ENCODE measurements around the gene DCDC2C.

The DCDC2C gene

GRCh38 chr2:3743951-3744555 lies 40.7 kb downstream of the DCDC2C start:
- no peak for DNase-seq (ENCODE audit: low read depth, low spot score)

- no peak for DNase-seq (ENCODE audit: low read depth, low spot score)
Observed at GRCh38 chr2:3745920-3746319, 42.5 kb downstream of the DCDC2C start.

GRCh38 chr2:3747032-3747654 lies 43.8 kb downstream of the DCDC2C start:
- DNase-seq (ENCODE audit: low read depth, low spot score) = no peak

GRCh38 chr2:3747826-3748225 lies 44.5 kb downstream of the DCDC2C start:
- no peak for DNase-seq (ENCODE audit: low read depth, low spot score)

GRCh38 chr2:3749201-3749600 lies 45.8 kb downstream of the DCDC2C start:
- DNase-seq (ENCODE audit: low read depth, low spot score) = no peak

- DNase-seq (ENCODE audit: low read depth, low spot score) = no peak
Observed at GRCh38 chr2:3751251-3751650, 47.9 kb downstream of the DCDC2C start.

- DNase-seq (ENCODE audit: low read depth, low spot score) = no peak
Observed at GRCh38 chr2:3751806-3752205, 48.4 kb downstream of the DCDC2C start.

- DNase-seq (ENCODE audit: low read depth, low spot score) = no peak
Observed at GRCh38 chr2:3752376-3752775, 49.0 kb downstream of the DCDC2C start.

GRCh38 chr2:3753561-3753960 lies 50.2 kb downstream of the DCDC2C start:
- no peak for DNase-seq (ENCODE audit: low read depth, low spot score)

GRCh38 chr2:3754280-3754679 lies 50.9 kb downstream of the DCDC2C start:
- no peak for DNase-seq (ENCODE audit: low read depth, low spot score)

- no peak for DNase-seq (ENCODE audit: low read depth, low spot score)
Observed at GRCh38 chr2:3754795-3755194, 51.4 kb downstream of the DCDC2C start.

- DNase-seq (ENCODE audit: low read depth, low spot score) = no peak
Observed at GRCh38 chr2:3755277-3755676, 51.9 kb downstream of the DCDC2C start.

GRCh38 chr2:3756306-3756705 lies 52.9 kb downstream of the DCDC2C start:
- DNase-seq (ENCODE audit: low read depth, low spot score) = no peak

GRCh38 chr2:3758906-3759305 lies 55.5 kb downstream of the DCDC2C start:
- no peak for DNase-seq (ENCODE audit: low read depth, low spot score)

- no peak for DNase-seq (ENCODE audit: low read depth, low spot score)
Observed at GRCh38 chr2:3759331-3759730, 56.0 kb downstream of the DCDC2C start.

GRCh38 chr2:3759761-3760160 lies 56.4 kb downstream of the DCDC2C start:
- no peak for DNase-seq (ENCODE audit: low read depth, low spot score)

GRCh38 chr2:3761272-3761671 lies 57.9 kb downstream of the DCDC2C start:
- DNase-seq (ENCODE audit: low read depth, low spot score) = no peak

GRCh38 chr2:3762771-3763447 lies 59.5 kb downstream of the DCDC2C start:
- no peak for DNase-seq (ENCODE audit: low read depth, low spot score)

- no peak for DNase-seq (ENCODE audit: low read depth, low spot score)
Observed at GRCh38 chr2:3766824-3767223, 63.4 kb downstream of the DCDC2C start.

GRCh38 chr2:3768960-3769765 lies 65.8 kb downstream of the DCDC2C start:
- DNase-seq (ENCODE audit: low read depth, low spot score) = no peak

- DNase-seq (ENCODE audit: low read depth, low spot score) = no peak
Observed at GRCh38 chr2:3769766-3770165, 66.4 kb downstream of the DCDC2C start.

GRCh38 chr2:3770724-3771415 lies 67.5 kb downstream of the DCDC2C start:
- no peak for DNase-seq (ENCODE audit: low read depth, low spot score)
